OCI-M2 (cell line): Measurements from ENCODE around the gene RARA.
"Not testable (repeated sequence)": the region's sequence is repeated elsewhere in the genome, so short reads cannot be mapped to it uniquely, and the experiment has no call there.

Source experiments
- DNase-seq: peaks from one replicate; lab custom pipeline; 2025; ENCODE audit not compliant: unreplicated experiment; lab: John Stamatoyannopoulos, UW

The RARA gene

DNA sequence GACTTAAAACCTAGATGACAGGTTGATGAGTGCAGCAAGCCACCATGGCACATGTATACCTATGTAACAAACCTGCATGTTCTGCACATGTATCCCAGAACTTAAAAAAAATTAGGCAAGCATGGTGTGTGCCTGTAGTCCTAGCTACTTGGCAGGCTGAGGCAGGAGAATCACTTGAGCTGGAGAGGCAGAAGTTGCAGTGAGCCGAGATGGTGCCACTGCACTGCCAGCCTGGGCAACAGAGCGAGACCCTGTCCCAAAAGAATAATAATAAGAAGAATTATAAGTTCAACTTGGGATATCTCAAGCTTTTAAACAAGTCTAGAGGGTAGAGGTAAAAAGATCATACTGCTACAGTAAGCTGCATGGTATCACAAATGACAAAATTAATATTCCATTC, 11.5 kb upstream of the RARA start:
- DNase-seq, result no peak

DNA sequence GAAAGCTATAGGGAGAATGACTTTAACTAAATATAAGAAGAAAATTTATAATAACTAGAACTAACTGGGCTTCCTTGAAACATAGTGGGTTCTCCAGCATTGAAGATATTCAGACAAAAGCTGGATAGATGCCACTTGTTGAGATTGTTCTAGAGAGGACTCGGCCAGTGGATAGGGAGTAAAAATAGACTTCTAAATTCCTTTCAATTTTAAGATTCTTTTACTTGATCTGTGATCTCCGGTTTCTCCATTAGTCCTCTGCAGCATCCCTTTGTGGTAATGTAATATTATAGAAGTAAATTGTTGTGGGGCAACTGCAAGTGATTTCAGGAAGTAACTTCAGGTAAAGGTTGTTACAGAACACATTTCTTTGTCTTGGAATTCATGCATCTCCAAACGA, 10.3 kb upstream of the RARA start:
- no peak for DNase-seq

DNA sequence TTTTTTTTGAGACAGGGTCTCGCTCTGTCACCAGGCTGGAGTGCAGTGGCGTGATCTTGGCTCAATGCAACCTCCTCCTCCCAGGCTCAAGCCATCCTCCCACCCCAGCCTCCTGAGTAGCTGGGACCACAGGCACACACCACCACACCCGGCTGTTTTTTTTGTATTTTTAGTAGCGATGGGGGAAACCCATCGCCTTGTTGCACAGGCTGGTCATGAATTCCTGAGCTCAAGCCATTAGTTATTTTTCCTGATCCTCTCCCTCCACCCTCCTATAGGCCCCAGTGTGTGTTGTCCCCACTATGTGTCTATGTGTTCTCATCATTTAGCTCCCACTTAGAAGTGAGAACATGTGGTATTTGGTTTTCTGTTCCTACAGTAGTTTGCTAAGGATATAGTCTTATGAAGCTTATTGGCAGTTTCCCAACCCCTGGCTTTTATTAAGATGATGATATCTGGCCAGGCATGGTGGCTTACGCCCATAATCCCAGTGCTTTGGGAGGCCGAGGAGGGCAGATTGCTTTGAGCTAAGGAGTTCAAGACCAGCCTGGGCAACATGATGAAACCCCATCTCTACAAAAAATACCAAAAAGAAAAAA, 9.7 kb upstream of the RARA start:
- DNase-seq, result not testable (repeated sequence)

DNA sequence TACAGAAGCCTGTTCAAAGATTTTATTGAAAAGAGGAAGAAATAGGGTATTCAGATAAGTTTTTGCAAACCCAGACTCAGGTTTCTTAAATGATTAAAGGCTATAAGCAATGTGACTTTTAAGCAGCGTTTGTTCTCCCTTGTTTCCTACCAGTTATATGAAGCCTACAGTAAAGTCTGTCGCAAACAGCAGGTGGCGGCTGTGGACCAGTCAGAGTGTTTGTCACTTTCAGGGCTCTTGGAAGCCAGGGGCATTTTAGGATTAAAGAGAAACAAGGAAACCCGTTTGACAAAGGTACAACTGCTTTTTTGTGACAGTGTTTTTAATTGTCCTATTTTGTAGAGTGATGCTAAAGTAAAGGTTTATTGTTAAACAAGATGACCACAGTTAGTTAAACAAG, 7.7 kb upstream of the RARA start:
- no peak for DNase-seq

DNA sequence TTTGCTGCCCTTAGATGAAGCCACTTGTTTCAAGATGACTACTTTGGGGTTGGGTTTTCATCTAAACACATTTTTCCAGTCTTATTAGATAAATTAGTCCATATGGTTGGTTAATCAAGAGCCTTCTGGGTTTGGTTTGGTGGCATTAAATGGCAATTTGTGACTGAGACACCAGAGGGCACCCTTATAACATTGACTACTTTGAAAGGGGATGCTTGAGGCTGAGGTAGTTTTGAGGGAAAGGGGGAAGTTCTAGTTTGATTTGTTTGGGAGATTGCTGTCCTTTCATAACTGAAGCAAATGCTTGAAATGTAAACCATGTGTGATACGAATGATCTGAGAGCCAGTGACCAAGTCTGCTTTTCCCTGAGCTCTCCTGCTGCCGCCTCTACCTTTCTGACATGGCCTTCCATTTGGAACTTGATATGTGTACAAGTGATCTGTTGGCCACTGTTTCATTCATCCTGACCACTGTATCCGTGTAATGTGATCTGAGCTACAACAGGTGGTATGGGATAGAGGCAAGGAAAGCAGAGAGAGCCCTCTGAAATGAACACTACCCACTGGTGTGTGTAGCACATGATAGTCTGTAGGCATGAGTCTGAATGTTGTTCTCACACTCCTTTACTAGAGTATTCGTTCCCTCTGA, 5.8 kb upstream of the RARA start:
- DNase-seq, result peak; percentile 38

DNA sequence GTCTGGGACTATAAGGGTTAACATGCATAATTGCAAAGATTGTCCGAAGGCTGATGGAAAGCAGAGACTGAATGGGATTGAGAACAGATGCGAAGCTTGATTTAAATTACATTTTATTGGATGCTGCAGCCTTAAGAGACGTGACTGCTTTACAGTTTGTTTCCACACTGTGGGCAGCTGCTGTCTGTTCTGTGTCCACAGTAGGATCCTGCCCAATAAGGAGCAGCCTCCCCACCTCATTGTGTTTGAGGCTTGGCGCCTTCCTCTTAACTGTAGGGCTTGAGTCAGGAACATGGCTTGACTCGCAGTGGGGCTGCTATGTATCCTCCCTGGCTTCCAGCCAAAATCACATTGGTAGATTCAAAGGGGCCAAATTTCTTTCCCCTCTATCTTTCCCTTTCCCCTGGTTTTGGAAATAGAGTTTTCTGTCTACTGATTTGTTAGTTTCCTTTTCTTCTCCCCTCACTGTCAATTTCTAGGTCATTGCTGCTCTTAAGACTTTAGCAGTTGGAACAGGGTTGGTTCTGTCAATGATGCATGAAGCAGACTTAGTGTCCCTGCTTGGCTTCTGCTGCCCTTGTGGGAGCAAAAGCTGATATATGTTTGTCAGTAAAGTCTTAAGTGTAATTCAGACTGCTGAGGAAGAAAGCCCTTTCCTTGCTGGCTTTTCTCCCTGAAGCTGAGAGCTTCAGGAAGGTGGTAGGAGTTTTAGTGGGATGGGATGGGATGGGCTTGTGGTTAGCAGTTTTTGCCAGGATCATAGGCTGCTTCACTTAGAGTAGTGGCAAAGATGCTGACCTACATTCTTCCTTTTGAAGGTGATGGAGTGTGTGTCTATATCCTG, 5.0 kb upstream of the RARA start:
- DNase-seq, result no peak

DNA sequence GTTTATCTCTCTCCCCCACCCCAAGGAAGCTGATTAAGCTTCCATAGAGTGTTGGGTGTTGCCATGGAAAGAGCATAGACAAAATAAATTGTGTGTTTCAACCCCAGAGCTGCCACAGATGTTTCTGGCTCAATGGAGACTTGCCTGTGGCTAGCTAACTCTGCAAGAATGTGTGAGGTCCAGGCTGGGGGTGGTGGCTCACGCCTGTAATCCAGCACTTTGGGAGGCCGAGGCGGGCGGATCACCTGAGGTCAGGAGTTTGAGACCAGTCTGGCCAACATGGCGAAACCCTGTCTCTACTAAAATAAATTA, 4.5 kb upstream of the RARA start:
- DNase-seq, result not testable (repeated sequence)

DNA sequence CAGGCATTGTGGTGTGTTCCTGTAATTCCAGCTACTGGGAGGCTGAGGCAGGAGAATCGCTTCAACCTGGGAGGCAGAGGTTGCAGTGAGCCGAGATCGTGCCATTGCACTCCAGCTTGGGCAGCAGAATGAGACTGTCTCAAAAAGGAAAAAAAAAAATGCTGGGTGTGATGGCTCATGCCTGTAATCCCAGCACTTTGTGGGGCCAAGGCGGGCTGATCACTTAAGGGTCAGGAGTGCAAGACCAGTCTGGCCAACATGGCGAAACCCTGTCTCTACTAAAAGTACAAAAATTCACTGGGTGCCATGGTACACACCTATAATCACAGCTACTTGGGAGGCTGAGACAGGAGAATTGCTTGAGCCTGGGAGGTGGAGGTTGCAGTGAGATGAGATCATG, 4.1 kb upstream of the RARA start:
- DNase-seq, result not testable (repeated sequence)

DNA sequence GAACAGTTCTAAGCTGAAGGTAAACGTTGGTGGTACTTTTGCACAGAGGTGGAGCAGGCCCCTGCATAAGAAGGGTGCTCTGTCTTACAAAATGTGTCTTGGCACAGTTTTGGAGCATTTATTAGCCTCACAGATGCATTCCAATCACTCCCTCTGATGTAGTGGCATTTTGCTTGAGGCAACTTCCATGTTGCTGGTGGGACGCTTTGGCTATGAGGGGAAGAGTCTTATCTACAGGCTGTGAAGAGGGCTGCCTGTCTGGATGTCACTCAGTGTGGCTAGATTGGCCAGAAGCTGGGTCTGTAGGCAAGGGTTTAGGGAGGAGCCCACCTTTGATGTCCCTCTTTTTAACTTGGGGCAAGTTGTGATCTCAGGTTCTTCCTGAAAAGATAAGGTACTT, 2.6 kb upstream of the RARA start:
- DNase-seq, result no peak

DNA sequence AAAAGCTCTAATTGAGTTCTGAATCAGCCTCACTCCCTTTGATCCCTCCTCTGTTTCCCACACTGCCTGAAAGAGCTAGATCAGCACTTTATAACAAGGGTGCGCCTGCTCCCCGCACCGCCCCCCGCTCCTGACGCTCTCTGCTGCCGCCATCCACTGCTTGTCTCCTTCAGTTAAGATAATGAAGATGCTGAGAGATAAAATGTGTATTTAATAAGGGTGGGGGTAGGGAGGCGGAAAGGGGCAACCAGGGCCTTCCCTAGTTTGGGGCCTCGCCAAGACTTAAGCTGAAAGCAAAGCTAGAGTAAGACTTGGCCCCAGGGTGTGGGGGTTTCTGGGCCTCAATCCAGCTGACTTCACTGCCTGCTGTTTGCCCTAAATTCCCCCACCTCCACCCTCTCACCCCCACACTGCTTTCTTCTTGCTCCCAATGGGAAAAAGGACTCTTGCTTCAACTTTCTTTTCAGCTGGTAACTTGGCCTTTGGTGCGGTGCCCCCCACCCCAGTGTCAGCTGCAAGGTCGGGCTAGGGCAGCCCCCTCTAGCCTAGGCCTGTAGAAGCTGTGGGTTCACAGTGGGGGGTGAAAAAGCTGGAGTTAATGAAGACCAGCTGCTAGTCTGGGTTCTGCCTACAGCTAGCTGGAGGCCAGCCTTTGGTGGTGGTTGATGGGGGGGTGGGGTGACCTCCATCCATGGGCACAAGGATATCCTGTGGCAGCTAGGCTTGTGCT, 1.8 kb upstream of the RARA start:
- DNase-seq, result no peak

DNA sequence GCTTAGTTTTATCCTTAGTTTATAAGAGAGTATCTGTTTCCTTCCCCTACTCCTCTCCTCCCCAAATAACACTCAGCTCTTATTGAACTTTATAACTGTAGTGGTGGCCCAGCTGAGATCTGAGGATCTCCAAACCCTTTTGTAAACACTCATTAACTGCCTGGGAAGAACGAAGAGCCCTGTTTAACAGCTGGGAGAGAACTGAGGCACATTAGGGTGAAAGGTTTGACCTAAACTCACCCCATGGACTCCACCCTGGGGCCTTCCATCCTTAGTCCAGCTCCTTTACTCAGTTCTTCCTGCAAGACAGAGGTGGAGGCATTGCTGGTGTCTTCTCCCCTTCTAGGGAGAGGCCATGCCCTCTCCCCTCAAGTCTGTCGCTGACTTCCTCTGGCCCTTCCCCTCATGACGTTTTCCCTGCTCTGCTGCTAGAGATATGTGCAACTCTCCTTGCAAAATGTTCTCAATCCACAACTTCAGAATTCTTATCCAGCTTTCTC, 1.2 kb upstream of the RARA start:
- DNase-seq, result no peak

DNA sequence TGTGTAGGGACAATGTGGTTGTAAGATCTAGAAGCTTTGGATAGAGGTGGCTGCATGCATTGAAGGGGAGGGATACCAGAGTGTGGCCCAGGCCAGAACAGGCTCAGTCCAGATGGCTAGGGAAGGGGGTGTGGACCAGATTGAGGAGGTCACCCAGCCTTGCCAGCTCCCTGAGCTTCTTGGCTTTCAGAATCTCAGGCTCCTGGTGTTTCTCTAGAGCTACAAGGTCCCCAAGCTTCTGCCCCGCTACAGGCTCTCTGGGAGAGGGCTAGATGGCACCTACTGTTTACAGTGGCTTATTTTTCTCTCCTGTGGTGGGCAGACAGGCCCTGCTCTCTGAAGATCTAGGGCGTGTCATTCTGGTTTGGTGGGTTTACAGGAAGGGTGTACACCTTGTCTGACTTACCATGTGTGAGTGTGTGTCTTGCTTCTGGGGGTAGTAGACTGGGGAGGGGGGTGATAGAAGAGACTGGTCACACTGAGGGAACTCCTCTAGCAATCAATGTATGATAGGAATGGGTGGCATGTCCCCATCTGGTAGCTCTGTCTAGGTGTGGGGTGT, 1.1 kb downstream of the RARA start:
- DNase-seq, result no peak

DNA sequence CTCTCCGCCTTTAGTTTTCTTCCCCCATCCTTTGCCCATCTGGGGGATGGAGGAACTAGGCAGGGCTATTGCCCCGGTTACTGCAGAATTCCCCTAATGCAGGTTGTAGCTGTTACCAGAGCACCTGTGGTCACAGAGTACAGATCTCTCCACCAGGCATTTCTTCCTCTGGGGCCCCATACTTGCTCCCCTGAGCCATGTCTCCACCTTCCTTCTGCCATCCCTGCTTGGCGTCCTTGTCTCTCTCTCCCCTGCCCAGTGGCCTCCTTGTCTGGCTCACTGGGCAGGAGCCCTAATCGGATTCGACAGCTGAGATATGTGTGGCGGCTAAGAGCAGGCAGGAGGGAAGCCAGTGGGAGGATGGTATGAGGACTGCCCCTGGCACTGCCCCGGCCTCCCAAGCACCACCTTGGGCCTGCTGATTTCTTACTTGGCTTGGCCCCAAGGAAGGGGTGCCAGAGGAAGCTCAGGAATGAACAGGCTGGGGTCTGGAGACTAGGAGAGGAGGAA, 2.0 kb downstream of the RARA start:
- no peak for DNase-seq

DNA sequence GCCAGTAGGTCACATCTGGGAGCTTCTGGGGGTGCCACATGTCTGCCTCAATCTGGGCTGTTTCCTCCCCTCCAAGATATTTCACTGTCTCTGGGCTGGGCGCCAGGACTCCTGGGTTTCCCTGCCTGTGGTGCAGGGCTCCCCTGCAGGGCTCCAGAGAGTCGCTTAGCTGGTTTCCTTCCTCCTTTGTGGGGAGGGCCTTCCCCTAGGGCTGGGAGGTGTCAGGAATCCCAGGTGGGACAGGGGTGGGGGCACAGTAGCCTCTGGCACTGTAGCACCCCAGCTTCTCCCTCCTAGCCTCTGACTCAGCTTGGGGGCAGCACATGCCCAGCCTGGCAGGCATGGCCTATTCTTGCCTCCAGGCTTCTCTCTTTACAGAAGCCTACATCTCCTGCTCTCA, 2.6 kb downstream of the RARA start:
- DNase-seq, result no peak

DNA sequence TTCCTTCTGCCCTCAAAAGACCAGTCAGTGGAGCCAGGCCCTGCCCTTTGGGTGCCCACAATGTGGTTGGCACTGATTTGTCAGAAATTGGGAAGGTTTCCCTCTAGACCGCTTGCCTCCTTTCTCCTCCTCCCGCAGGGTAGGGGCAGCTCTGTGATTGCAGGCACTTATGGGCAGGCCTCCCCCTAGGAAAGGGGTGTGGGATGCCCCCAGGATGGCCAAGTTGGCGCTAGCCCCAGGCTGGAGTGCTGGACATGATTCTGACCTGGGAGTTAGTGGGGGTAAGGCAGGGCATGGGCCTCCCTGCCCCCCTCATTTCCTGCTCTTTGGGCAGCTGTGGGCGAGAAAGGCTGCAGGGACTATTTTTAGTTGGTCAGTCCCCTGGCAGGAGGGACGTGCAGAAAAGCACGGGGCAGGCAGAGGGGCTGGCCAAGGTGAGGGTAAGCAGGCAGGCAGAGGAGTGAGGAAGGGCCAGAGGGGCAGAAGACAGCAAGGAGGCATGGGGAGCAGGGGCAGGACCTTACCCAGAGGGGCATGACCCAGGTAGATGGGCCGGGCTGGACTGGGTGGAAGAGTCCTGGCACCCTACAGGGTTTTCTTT, 3.3 kb downstream of the RARA start:
- no peak for DNase-seq

DNA sequence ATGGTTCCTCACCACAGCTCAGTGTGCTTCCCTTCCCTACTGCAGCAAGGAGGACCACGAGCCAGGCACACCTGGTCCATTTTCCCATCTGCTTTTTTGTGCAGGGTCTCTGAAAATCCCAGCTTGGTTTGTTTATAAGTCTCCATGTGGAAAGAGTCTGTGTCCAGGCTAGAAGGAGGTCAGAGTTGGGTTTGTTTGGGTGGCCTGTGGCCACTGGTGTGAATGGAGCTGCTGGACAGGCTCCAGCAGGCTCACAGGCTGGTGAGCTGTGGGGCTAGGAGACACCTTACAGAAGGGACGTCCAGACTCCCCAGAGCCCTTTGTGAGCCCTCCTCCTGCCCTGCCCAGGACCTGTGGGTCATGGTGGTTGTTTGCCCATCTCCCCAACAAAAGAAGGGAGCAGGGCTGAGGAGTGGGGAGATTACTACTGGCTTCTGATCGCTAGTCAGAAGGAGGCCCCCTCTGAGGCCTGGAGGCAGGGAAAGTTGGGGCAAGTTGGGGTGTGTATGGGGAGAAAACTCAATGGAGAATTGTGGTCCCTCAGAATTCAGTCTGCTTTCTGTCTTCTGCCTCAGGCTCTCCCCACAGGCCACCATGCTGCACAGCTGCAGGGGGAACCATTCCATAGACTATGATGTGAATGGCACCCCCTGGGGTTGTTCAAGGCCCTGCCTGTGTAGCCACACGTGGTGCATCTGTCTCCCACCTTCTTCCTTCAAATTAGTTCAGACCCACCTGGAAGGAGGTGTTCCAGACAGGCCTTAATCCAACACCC, 4.1 kb downstream of the RARA start:
- no peak for DNase-seq

DNA sequence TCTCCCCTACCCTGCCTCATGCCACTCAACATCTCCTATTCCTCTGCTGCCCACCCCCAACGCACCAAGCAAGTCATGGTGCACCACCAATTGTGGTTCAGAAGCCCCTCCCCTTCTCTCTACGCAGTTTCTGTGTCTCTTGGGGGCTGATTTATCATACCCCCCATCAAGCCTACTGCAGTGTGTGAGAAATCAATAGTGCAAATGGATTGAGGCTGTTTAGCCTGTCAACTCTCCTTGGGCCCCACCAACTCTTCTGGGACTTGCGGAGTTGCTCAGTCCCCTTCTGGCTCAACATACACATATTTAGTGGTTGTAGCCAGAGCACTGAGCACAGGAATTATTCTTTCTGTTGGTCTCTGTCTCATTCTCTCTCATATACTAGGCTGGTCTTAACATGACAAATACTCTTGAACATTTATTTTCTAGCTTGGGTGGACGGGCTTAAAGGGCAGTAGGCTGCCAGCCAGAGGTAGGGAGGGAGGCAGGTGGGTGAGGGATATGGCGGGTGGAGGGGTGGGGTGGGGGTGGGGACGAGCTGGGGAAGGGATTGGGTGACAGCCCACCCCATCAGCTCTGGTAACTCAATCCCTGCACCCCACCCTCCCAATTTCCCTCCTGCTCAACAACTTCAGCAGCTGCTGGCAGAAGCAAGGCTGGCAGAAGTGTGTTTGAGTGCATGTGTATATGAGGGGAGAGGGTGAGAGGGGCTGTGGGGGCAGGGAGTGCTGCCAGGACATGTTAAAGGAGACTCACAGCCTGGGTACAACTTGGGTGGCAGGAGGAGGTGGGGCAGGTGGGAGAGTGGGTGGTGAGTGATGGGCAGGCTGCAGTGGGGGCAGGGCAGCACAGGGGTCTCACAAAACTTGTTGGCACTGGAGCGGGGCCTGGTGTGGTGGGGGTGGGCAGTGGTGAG, 4.9 kb downstream of the RARA start:
- no peak for DNase-seq

DNA sequence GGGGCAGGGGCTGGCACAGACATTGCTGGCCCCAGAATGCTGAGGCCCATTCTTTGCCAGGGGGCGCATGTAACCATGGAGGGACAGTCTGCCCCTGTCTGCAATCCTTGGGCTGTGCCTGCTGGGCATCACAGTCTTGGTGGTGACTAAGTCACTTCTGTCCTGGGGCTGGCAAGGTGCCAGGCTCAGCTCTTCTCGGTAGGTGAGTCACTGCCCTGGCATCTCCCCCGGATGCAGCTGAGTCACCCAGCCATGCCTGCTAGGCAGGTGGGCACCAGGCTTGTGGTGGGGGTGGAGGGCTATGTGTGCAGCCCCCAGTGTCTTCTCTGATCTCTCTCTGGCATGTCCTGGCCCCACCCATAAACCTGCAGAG, 5.6 kb downstream of the RARA start:
- DNase-seq, result no peak

DNA sequence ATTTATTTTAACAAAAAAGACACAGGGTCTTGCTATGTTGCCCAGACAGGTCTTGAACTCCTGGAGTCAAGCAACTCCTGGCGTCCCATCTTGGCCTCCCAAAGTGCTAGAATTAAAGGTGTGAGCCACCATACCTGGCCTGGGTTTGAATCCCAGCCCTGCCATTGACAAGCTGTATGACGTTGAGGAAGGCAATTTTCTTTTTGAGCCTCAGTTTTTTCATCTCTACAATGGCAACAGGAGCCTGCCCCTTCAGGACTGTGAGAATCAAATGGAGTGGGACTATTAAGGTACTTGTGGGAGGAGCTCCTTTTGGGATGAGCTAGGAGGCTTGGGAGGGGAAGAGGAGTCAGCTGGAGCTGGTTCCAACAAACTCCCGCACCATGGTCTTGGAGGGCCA, 6.2 kb downstream of the RARA start:
- DNase-seq, result no peak
